ENCODE results near the gene PSMA1.

The PSMA1 gene

GRCh38 chr11:14529951-14530350, 9.8 kb upstream of the PSMA1 start:
- no peak for DNase-seq (ENCODE audit: low read depth in 2 of 2)

GRCh38 chr11:14529321-14529720, 9.1 kb upstream of the PSMA1 start:
- DNase-seq (ENCODE audit: low read depth in 2 of 2), result no peak

GRCh38 chr11:14522801-14523200, 2.6 kb upstream of the PSMA1 start:
- no peak for DNase-seq (ENCODE audit: low read depth in 2 of 2)

GRCh38 chr11:14522245-14522644, 2.1 kb upstream of the PSMA1 start:
- no peak for DNase-seq (ENCODE audit: low read depth in 2 of 2)

- no peak for DNase-seq (ENCODE audit: low read depth in 2 of 2)
Measured at GRCh38 chr11:14520747-14521151, 563 bp upstream of the PSMA1 start.

GRCh38 chr11:14519597-14519916, 629 bp downstream of the PSMA1 start:
- DNase-seq (ENCODE audit: low read depth in 2 of 2), result no peak

- no peak for DNase-seq (ENCODE audit: low read depth in 2 of 2)
Measured at GRCh38 chr11:14518820-14519219, 1.4 kb downstream of the PSMA1 start.

- DNase-seq (ENCODE audit: low read depth in 2 of 2), result no peak
Measured at GRCh38 chr11:14513800-14514199, 6.4 kb downstream of the PSMA1 start.

GRCh38 chr11:14506532-14506931, 13.7 kb downstream of the PSMA1 start:
- no peak for DNase-seq (ENCODE audit: low read depth in 2 of 2)

- no peak for DNase-seq (ENCODE audit: low read depth in 2 of 2)
Measured at GRCh38 chr11:14503023-14503422, 17.2 kb downstream of the PSMA1 start.

- no peak for DNase-seq (ENCODE audit: low read depth in 2 of 2)
Measured at GRCh38 chr11:14502039-14502438, 18.1 kb downstream of the PSMA1 start.

- DNase-seq (ENCODE audit: low read depth in 2 of 2), result no peak
Measured at GRCh38 chr11:14500181-14500651, 20.0 kb downstream of the PSMA1 start.

- DNase-seq (ENCODE audit: low read depth in 2 of 2), result peak; percentile 78 to 79
Measured at GRCh38 chr11:14499560-14500180, 20.5 kb downstream of the PSMA1 start, which contains the start of gene COPB1. TSS of gene COPB1 (minus strand) at chr11:14499811. CDS start at chr11:14498928, 883 bp downstream.

GRCh38 chr11:14499178-14499559, 21.0 kb downstream of the PSMA1 start:
- no peak for DNase-seq (ENCODE audit: low read depth in 2 of 2)

- no peak for DNase-seq (ENCODE audit: low read depth in 2 of 2)
Measured at GRCh38 chr11:14480716-14481115, 39.5 kb downstream of the PSMA1 start.

- no peak for DNase-seq (ENCODE audit: low read depth in 2 of 2)
Measured at GRCh38 chr11:14471127-14471526, 49.1 kb downstream of the PSMA1 start.

GRCh38 chr11:14463623-14464022, 56.6 kb downstream of the PSMA1 start:
- no peak for DNase-seq (ENCODE audit: low read depth in 2 of 2)

GRCh38 chr11:14460147-14460546, 60.0 kb downstream of the PSMA1 start:
- DNase-seq (ENCODE audit: low read depth in 2 of 2), result no peak

GRCh38 chr11:14458377-14458776, 61.8 kb downstream of the PSMA1 start:
- no peak for DNase-seq (ENCODE audit: low read depth in 2 of 2)

- DNase-seq (ENCODE audit: low read depth in 2 of 2), result no peak
Measured at GRCh38 chr11:14455648-14456430, 64.3 kb downstream of the PSMA1 start.
